Measurements from ENCODE around the gene ADIPOR2.
"Not testable (repeated sequence)": the region's sequence is repeated elsewhere in the genome, so short reads cannot be mapped to it uniquely, and the experiment has no call there.

The ADIPOR2 gene

DNA sequence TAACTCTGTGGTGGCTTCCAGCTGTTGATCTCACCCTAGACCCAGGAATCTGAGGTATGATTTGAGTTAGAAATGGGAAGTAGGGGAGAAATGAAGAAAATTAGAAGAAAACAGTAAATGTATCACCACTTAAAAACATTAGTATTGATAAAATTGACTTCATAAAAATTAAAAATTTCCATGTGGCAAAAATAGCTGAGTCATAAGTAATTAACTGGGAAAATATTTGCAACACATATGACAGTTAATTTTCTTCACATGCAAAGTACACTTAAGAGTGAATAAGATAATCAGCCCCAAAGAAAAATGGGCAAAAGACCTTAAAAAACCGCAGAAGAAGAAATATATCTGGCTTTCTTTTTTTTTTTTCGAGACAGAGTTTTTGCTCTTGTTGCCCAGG is 25.5 kb upstream of the ADIPOR2 start:
- no peak for DNase-seq

DNA sequence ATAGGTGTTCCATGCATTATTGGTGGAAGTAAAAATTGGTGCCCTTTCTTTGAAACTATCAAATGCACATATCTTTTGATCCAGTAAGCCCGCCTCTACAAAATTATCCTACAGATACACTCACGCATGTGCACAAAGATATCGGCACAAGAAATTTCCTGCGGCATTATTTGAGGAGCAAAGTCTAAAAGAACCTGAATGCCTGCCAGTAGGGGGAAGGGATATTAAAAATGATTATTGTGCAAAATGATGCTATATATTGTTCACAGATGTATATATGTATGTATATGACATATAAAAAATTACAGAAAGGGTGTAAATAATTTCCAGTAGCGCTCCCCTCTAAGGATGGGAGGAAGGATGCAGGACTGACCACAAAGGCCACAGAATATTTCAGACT is 24.7 kb upstream of the ADIPOR2 start:
- no peak for DNase-seq

DNA sequence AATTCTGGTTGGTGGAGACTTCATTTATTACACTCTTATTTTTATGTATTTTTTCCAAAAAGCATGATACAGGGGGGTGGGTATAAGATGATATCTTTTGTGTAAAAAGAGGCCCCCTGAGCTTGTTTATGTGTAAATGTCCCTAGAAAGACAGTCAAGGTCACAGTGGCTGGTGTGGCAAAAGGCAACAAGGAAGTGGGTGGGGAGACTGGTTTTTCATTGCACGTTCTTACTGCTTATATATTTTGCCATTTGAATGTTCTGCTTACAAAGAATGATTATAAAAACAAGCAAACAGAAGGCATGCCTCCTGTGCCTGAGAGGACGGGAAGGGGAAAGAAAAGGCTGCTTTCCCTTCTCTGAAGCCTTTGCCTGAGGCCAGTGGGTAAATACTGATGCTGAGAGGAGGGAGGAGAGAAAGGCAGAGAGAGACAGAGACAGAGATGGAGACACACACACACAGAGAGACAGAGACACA is 24.1 kb upstream of the ADIPOR2 start:
- DNase-seq = no peak

DNA sequence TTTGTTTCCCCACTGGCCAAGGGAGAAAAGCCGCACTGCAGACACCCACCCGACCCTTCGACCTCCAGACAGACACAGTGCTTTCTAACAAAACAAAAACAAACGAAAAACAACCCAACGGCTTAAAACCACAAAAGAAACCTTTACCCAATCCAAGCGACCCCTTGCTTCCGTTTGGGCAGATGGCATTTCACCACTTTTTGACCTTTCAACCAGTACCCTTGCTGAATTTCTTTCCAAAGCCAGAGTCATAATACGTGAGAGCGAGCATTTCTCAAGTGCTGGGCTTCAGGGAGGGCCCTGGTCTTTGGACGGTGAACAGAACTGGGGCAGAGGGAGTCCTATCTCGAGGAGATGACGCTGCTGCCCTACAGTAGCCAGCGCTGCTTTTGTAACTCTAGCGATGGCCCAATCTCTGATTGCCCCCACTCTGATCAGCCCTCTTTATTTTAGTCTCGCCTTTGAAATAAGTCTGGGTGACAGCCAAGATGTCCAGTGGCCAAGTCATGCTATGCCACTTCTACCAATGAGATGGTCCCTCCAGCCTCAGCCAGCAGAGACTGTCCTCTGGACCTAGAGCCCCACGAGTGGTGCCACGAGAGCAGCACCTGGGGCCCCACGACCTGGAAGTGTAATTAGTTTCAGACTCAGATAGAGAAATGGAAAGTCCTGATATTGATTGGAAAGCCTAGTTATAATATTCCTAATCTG is 21.9 kb upstream of the ADIPOR2 start:
- DNase-seq = no peak

DNA sequence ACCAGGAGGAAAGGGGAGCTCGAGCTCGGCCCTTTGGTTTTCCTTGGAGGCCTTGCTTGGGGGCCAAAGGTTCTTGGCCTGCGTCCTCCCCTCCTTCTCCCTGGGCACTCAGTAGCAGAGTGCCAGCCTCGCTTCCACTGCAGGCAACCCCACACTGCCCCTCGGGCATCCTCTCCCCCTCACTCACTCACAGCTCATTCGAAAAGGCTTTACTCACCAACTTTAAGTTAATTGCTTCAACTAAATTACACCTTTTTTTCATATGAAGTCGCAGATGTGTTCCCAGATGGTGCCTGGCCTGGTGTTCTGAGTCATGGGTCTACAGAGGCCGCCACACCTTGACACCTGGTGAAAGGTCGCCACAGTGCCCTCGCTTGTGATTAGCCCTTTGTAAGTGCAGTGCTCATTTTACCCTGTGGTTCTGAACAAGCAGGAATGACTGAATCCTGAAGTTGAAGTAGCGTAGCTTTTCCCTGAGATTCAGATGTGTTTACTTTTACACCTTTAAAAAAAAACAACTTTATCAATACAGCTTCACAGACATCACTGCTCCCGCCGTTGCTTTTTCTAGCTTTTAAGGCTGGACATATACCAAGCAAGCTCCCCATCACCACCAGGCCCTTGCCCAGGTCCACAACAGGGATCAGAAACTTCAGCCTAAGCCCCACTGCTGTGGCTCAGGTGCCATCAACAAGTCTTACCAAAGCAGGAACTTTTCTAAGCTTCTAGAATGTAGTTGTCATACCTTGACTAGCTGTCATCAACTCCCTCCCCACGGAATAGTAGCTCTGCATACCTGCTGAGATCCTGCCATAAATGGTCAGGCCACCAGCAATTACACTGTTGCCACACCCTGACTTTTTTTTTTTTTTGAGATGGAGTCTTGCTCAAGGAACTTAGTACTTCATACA is 20.3 kb upstream of the ADIPOR2 start:
- DNase-seq = no peak

DNA sequence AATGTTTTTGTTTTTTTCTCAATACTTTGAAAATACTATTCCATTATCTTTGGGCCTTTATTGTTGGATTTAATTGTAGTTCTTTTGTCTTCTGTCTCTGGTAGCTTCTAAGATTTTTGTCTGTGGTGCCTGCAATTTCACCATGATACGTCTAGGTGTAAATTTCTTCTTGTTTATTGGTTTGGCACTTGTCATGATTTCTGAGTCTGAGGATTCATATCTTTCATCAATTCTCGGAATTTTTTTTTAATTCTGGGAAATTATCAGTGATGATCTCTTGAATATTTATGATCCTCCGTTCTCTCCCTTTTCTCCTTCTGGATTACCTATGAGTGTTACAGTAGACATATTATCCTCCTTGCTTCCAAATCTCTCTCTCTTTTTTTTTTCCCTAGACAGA is 14.8 kb upstream of the ADIPOR2 start:
- no peak for DNase-seq

DNA sequence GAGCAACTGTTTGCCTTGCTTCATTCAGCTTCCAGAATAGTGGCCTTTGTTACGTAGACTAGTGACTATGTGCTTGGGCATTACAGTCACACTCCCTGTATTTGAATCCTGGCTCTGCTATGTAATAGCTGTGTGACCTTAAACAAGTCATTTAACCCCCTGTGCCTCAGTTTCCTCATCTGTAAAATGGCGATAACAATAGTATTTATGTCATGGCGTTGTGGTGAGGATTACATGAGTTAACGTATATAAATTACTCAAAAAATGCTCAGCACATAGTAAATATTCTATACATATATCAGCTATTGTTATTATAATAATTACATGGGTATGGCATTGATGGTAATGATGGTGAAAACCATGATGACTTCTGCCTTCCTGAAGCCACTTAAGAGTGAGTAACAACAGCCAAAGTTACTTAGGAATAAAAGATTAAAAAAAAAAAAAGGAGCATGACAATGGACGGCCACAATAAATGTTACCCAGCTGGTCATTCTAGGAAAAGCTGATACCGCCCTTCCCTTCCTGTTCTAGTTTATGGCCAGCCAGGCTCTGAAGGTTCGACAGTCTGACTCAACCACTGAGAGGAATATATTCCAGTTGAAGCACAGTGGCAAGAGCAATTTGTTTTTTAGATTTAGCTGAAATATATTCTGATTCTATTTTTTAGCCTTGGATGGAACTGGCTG is 9.9 kb upstream of the ADIPOR2 start:
- DNase-seq = no peak

DNA sequence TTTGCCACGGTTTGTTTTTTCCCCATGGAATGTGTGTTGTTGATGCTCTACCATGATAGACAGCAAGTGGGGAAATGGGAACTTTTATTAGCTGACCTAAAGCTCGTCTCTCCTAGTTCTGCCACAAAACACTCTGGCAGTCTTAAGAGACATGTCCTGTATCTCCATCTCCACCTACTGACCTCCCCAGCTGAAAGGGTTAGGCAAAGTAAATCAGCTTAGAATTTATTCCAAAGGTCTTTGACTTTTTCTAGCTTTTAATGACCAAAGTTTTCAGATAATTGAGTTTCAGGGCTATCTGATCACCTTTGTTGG is 9.4 kb upstream of the ADIPOR2 start:
- no peak for DNase-seq

DNA sequence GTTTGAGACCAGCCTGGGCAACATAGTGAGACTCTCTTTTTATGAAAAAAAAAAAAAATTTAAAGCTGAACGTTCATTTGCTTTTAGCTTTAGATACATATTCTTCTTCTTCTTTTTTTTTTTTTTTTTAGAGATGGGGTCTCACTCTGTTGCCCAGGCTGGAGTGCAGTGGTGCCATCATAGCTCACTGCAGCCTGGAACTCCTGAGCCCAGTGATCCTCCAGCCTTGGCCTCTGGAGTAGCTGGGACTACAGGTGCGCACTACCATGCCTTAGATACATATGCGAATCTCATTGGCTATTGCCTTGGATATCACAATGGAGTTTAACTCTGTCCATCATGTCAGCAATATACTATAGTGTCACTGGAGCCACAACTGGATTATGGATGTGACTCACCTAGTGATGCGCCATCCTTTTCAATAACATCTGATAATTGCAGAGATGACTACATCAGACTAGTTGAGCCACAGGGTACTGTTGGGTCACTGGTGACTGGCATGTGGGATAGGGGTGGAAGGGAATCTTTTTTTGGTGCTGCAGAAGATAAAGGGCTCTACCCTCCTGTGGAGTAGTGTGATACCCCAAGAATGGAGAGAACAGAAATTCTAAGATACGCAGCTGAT is 2.7 kb upstream of the ADIPOR2 start:
- no peak for DNase-seq

DNA sequence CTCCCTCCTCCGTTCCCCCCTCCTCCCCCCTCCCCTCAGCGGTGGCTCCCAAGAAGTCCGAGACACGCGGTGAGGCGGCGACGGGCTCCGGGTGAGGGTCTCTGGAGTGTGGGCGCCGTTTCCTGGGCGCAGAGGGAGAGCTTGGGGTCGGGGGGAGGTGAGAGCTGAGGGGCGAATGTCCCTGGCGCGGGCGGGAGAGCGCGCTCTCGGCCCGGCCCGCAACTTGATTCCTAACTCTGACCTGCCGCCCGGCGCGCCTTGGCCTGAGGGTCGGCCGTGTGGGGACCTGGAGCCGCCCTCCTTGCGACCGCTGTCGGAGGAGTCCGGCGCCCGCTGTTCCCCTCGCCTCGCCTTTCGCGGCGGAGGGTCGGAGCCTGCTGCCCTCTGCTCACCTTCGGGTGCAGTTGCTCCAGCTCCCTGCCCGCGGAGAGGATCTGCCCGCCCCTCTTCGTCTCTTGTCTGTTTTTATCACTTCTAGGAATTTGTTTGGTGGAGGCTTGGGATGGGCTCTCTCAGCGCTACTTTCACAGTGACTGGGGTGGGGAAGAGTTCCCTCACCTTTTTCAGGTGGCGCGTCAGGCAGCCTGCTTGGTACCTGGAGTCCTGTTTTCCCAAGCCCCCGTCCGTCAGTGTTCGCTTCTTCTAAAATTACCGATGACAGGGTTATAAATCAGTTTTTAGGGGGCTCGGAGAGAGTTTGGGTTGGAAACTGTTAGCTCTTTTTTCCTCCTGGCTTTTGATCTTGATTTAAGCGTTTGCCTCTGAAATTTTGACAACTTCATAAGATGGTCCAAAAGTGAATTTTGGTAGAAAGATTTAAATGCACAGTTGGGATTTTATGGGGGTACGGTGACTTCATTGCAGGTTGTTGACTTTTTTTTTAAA is 495 bp downstream of the ADIPOR2 start:
- DNase-seq = peak in 1 of 2 experiments; percentile 29

DNA sequence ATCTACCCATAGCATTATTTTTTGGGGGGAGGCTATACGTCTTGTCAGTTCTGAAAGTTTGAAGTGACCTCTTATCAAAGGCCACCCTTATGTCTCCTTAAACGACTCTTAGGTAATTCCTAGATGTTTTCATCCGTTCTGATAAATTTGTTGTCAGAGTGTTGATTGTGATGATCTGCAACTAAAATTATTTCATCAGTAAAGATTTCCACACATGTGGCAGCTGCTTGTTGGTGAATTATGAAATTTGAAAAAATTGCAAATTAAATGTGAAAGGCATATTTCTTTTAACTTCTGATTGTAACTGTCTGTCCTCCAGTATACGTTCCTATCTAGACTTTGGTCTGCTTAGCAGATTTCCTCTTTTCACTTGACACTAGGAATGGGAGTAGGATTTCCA is 1.4 kb downstream of the ADIPOR2 start:
- peak; percentile 2 to 5 for DNase-seq

DNA sequence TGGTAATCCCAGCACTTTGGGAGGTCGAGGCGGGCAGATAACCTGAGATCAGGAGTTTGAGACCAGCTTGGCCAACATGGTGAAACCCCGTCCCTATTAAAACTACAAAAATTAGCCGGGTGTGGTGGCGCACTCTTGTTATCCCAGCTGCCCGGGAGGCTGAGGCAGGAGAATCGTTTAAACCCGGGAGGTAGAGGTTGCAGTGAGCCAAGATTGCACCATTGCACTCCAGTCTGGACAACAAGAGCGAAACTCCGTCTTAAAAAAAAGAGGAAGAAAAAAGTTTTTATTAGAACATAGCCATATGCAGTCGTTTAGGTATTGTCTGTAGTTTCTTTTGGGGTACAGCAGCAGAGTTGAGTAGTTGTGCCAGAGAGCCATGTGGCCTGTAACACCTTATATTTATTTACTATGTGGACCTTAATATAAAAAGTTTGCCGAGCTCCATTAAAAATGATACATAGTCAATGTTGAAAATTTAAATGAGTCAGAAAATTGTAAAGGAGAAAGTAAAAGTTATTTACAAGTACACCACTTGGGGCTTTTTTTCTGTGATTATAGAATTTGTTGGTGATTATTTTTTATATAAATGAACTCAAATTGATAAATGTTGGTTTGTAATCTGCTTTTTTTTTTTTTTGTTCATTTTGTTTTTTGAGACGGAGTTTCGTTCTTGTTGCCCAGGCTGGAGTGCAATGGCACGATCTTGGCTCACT is 2.2 kb downstream of the ADIPOR2 start:
- DNase-seq = peak; percentile 29 to 42

DNA sequence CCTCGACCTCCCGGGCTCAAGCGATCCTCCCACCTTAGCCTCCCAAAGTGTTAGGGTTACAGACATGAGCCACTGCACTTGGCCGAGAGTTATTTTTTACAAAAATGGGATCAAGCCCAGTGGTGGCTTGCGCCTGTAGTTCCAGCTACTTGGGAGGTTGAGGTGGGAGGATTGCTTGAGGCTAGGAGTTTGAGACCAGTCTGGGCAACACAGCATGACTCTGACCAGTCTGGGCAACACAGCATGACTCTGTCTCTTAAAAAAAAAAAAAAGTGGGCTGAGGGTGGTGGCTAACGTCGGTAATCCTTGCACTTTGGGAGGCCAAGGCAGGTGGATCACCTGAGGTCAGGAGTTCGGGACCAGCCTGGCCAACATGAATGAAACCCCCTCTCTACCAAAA is 4.2 kb downstream of the ADIPOR2 start:
- not testable (repeated sequence) for DNase-seq

DNA sequence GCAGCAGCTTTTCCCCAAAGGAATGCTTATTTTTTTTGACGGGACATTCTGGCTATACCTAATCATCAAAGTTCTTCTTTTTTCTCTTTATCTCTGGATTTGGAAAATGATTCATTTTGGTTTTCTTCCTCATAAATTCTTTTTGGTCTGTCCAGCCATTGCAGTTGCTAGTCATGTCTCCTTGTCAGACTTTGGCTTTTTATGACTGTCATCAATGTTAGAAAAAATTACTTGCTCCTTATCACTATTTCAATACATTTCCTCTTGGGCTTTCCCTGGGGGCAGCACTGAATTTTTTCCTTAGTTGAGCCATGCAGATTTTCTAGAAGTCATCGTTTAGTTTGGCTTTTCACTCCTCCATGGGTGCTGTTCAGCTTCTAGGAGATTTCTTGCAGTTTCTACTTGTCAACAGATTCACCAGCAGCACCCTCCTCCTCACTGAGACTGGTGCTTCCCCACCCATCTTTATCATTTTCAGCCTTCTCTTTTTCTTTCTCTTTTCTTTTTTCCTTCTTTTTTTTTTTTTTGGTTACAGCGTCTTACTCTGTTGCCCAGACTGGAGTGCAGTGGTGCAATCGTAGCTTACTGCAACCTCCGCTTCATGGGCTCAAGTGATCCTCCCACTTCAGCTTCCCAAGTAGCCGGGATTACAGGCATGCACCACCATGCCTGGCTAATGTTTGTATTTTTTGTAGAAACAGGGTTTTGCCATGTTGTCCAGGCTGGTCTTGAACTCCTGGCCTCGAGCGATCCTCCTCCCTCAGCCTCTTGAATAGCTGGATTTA is 5.2 kb downstream of the ADIPOR2 start:
- DNase-seq = no peak

DNA sequence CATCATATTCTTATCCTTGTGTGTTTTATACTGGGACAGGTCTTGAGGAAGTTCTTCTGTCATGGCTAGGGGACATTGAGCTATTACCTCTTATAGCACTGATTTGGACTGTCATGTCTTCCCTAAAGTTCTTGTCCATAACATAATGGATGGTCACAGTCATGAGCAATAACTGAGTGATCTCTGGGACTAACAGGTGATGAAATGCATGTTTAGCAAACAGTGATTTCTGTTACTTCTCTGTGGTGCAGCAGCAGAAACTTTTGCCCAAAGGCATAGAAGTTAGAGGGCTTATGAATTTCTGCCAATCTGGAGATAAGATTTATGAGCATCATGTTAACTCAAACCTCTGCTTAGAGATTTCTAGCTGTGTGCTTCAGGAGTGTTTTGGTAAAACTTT is 5.9 kb downstream of the ADIPOR2 start:
- DNase-seq = no peak

DNA sequence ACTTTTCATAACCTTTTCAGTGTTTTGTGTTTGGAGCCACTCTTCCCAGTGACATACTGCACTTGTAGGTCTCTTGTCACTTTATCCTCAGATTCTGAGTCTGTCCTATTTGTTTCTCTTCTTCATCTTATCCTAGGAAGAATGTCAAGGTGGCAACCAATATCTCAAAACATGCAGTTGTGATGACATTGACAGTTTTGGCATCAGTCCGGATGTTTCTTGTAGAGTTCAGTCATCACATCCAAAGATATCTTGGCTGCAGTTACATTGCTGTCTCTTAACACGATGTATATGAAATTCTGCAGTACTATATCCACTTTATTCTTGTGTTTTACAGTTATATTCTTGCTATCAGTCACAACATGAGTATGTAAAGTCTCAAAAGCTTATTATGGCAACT is 6.4 kb downstream of the ADIPOR2 start:
- no peak for DNase-seq

DNA sequence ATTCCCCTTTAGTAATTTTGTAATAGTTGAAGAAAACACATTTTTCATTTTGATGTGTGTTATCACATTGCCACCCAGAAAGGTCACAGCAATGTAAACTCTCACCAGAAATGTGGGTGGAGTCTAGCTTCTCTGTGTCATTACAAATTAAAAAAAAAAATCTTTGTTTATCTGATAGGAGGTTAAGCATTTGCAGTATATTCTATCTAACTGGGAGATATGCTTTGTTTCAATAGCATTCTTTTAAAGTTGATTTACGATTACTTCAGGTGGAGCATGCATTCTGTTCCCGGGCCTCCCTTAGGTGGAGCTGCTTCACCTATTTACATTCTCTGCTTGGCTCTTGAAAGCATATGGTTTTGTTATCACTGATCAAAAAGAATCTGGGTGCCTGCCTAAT is 7.8 kb downstream of the ADIPOR2 start:
- DNase-seq = no peak

DNA sequence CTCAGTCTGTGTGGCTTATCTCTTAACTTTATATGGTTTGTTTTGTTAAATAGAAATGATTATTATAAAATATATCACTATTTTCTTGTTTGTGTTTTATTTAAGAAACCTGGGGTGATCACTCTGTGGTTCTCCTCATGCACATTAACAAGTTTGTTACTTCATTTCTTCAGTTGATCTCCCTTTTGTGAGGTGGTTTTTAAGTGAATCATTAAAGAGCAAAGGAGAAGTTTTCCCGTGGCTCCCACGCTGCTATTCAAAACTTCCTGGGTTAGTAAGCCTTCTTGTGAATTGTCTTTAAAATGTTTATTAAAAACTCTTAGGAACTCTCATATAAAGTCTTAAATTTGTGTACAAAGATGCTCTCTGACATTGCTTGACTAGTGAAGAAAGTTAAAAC is 11.8 kb downstream of the ADIPOR2 start:
- DNase-seq = no peak

DNA sequence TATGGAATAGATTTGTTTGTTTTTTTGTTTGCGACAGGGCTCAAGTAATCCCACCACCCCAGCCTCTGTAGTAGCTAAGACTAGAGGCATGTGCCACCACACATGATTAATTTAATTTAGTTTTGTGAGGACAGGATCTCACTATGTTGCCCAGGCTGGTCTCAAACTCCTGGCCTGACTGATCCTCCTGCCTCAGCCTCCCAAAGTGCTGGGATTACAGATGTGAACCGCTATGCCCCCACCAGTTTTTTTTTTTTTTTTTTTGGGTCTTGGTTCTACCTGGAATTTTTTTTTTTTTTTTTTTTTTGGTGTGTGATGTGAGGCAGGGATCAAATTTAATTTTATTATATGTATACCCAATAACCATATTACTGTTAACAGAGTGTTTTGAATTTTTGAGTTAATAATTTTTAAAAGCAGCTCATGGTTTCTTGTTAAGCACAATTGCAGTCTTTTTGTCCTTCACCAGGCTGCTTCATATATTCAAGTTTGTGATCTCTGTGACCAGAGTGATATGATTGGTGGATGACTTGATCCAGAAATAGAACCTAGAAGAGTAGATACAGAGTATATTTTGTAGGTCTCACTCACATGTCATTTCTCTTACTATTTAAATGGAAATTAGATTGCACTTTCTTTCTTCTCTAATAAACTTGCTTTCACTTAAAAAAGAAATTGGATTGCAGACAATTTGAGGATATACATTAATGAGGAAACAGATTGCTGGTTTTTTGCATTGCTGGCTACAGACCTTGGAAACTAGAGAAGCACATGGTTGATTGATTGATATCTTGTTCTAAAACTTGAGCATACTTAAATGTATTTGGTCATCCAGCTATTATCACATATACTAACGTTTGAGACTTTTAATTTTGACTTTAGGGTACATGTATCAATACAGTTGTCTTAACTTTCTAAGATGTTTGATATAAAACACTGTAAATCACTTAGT is 13.2 kb downstream of the ADIPOR2 start:
- no peak for DNase-seq
